ENCODE measurements around the gene SHPK. TPM values are rescaled to one million over a fixed set of nuclear protein-coding genes. Genes with fewer than 3 reads are reported as not detected.
A peak's percentile ranks its signal among the peaks of the same experiment; 100 is the strongest.

Gene SHPK
- total and polyA plus RNA-seq, 2 of the 4 experiments (the other 2 are of a cell fraction), result 11.1 to 14.3 TPM

GRCh38 chr17:3594976-3595375 is 41.1 kb downstream of the SHPK start:
- Histone ChIP-seq H4K5ac (ENCODE audit: low read depth, low read length) (no peak overlapping the region), H2BK15ac (ENCODE audit: low read depth, low read length) (no peak overlapping the region), H2BK5ac (ENCODE audit: low read depth, low read length, poor library complexity, severe bottlenecking) (no peak overlapping the region), H3K9me1 (ENCODE audit: insufficient read depth, low read length) (no peaks in the 10 kb centered on the region; the same call in 1 of the 2 replicates), H3K36me3 (ENCODE audit: control insufficient read depth, insufficient read depth, low read length) (peaks cover 2% of the 10 kb centered on the region; the same call in 1 of the 2 replicates), H3K27ac (ENCODE audit: insufficient read depth, low read length) (no peak overlapping the region), H3K9ac (ENCODE audit: low read depth, low read length) (no peak overlapping the region), H3K27me3 (ENCODE audit: control insufficient read depth, insufficient read depth, low read length) (no peaks in the 10 kb centered on the region), H4K20me1 (ENCODE audit: insufficient read depth, low read length) (no peaks in the 10 kb centered on the region), H3K4ac (ENCODE audit: low read depth, low read length) (no peak overlapping the region), H2AFZ (replicated peaks; ENCODE audit: low read length, poor library complexity) (peak overlapping the region; percentile 77), H3K4me3 (ENCODE audit: insufficient read depth, low read depth, low read length) (no peak overlapping the region), H3K23ac (ENCODE audit: low read depth, low read length) (no peak overlapping the region), H3K9me3 (ENCODE audit: control insufficient read depth, insufficient read depth, low read length) (no peaks in the 10 kb centered on the region), H3K14ac (replicated peaks; ENCODE audit: low read depth, low read length) (no peak overlapping the region), H2BK20ac (ENCODE audit: low read depth, low read length) (no peak overlapping the region), H3K79me1 (ENCODE audit: low read depth in 1 of 2, low read length in 2 of 2) (no peaks in the 10 kb centered on the region), H2AK9ac (replicated peaks; ENCODE audit: low read depth, low read length, poor library complexity) (peak overlapping the region; percentile 30), H3K4me1 (ENCODE audit: control insufficient read depth, insufficient read depth, low read length) (peaks cover 2% of the 10 kb centered on the region; the same call in 1 of the 2 replicates), H4K8ac (ENCODE audit: low read depth in 2 of 2, low read length in 2 of 2) (no peak overlapping the region), H2AK5ac (ENCODE audit: low read depth, low read length) (no peak overlapping the region), H4K91ac (ENCODE audit: insufficient read depth, low read depth, low read length) (no peak overlapping the region), H2BK120ac (ENCODE audit: low read depth, low read length) (no peak overlapping the region), H3K56ac (ENCODE audit: extremely low read depth, insufficient read depth, low read length) (no peak overlapping the region), H3K18ac (ENCODE audit: low read depth, low read length) (no peak overlapping the region), H3K4me2 (ENCODE audit: low read depth, low read length) (no peak overlapping the region)
- ChIA-PET POLR2A (ENCODE audit: unreplicated experiment) (no interaction called here), CTCF (no interaction called here)
- TF ChIP-seq MXI1 (IDR thresholded peaks at IDR 0.05; ENCODE audit: borderline replicate concordance, low read depth, low read length) (no peak), RAD21 (IDR thresholded peaks at IDR 0.05; ENCODE audit: low read length) (no peak)
- DNase-seq (no peak), ATAC-seq (ENCODE audit: low read depth) (no peak)
- intact Hi-C loops (cut with micrococcal nuclease), result no loop called here
- dilution Hi-C loops (cut with HindIII; ENCODE audit: low sequenced_read_pairs, unreplicated experiment), result no loop called here
- WGBS, 2 experiments (ENCODE audit: extremely low coverage in 2 of 2, insufficient read length in 1 of 2), result no CpG with 5 or more reads among the region's 15 CpGs
- in situ Hi-C loops (cut with MboI; ENCODE audit: low sequenced_read_pairs), result no loop called here
- BruUV-seq (replicated peaks), result no TSS peak
